ENCODE data around the gene DTNB. TPM values are rescaled to one million over a fixed set of nuclear protein-coding genes. Genes with fewer than 3 reads are reported as not detected.

DTNB gene
- total and polyA plus RNA-seq, 2 of the 4 experiments (the other 2 are of a cell fraction) = 3.8 to 5.3 TPM

GRCh38 chr2:25497229-25497917, 176.0 kb downstream of the DTNB start:
- ChIA-PET POLR2A (ENCODE audit: unreplicated experiment) (no interaction called here), CTCF (no interaction called here)

More at GRCh38 chr2:25497229-25497917, 176.0 kb downstream of the DTNB start:
- Histone ChIP-seq H3K4me2 (ENCODE audit: low read depth, low read length) (no peak overlapping the region), H3K9ac (ENCODE audit: low read depth, low read length) (no peak overlapping the region), H3K79me1 (ENCODE audit: low read depth in 1 of 2, low read length in 2 of 2) (no peaks in the 10 kb centered on the region), H3K4ac (ENCODE audit: low read depth, low read length) (no peak overlapping the region), H4K20me1 (ENCODE audit: insufficient read depth, low read length) (no peaks in the 10 kb centered on the region), H2BK120ac (ENCODE audit: low read depth, low read length) (no peak overlapping the region), H2BK15ac (ENCODE audit: low read depth, low read length) (no peak overlapping the region), H3K4me1 (ENCODE audit: control insufficient read depth, insufficient read depth, low read length) (peaks cover 4% of the 10 kb centered on the region; the same call in 1 of the 2 replicates), H3K9me1 (ENCODE audit: insufficient read depth, low read length) (peaks cover 3% of the 10 kb centered on the region; the same call in 1 of the 2 replicates), H3K27ac (ENCODE audit: insufficient read depth, low read length) (no peak overlapping the region), H2BK20ac (ENCODE audit: low read depth, low read length) (no peak overlapping the region; the same call in 1 of the 2 replicates), H3K36me3 (ENCODE audit: control insufficient read depth, insufficient read depth, low read length) (no peaks in the 10 kb centered on the region), H3K56ac (ENCODE audit: extremely low read depth, insufficient read depth, low read length) (no peak overlapping the region), H3K18ac (ENCODE audit: low read depth, low read length) (no peak overlapping the region), H3K27me3 (ENCODE audit: control insufficient read depth, insufficient read depth, low read length) (no peaks in the 10 kb centered on the region), H3K9me3 (ENCODE audit: control insufficient read depth, insufficient read depth, low read length) (no peaks in the 10 kb centered on the region), H3K23ac (ENCODE audit: low read depth, low read length) (no peak overlapping the region), H3K4me3 (ENCODE audit: insufficient read depth, low read depth, low read length) (no peak overlapping the region), H4K8ac (ENCODE audit: low read depth in 2 of 2, low read length in 2 of 2) (no peak overlapping the region), H2AK5ac (ENCODE audit: low read depth, low read length) (no peak overlapping the region), H3K14ac (replicated peaks; ENCODE audit: low read depth, low read length) (no peak overlapping the region), H4K91ac (ENCODE audit: insufficient read depth, low read depth, low read length) (no peak overlapping the region), H2AK9ac (replicated peaks; ENCODE audit: low read depth, low read length, poor library complexity) (no peak overlapping the region), H4K5ac (ENCODE audit: low read depth, low read length) (no peak overlapping the region), H2AFZ (replicated peaks; ENCODE audit: low read length, poor library complexity) (no peak overlapping the region), H2BK5ac (ENCODE audit: low read depth, low read length, poor library complexity, severe bottlenecking) (no peak overlapping the region)
- intact Hi-C loops (cut with micrococcal nuclease) (no loop called here), dilution Hi-C loops (cut with HindIII; ENCODE audit: low sequenced_read_pairs, unreplicated experiment) (no loop called here), in situ Hi-C loops (cut with MboI; ENCODE audit: low sequenced_read_pairs) (no loop called here)
- ATAC-seq (ENCODE audit: low read depth) (no peak), DNase-seq (no peak)
- no TSS peak for BruUV-seq (replicated peaks)
- 100% methylated on average over 3 of the region's 5 CpGs; no CpG with 5 or more reads in 1 of the 2 experiments for WGBS, 2 experiments (ENCODE audit: extremely low coverage in 2 of 2, insufficient read length in 1 of 2)
- TF ChIP-seq USF2 (IDR thresholded peaks at IDR 0.05; ENCODE audit: low read depth, low read length) (no peak), RCOR1 (IDR thresholded peaks at IDR 0.05; ENCODE audit: insufficient replicate concordance, low read length) (no peak), MAFK (IDR thresholded peaks at IDR 0.05; ENCODE audit: low read depth, low read length) (no peak)
